Adrenal gland (tissue), 12 donors: ENCODE results near the gene MGMT. TPM values are rescaled to one million over a fixed set of nuclear protein-coding genes. Genes with fewer than 3 reads are reported as not detected.

ENCODE experiments used
- DNase-seq, 7 donors: peaks; one replicate each; pipeline ENCODE4 v3.0.0-alpha.2; 2019 to 2020
- H3K27ac ChIP-seq, 5 donors: fragments of 200-600 bp; sonication (generic) in 4 of 5; 1 replicate in 3 of 5; 2 replicates in 2 of 5; pipeline versions ENCODE4 v1.5.1 to v1.8.0; 2016 to 2020; ENCODE audit warnings: mild to moderate bottlenecking in 1 of 5
- H3K27me3 ChIP-seq: fragments of 200-600 bp; 2 replicates; pipeline ENCODE4 v1.8.0; 2021
- H3K36me3 ChIP-seq, 2 donors: fragments of 200-600 bp; replicated peaks in 1 of 2; 1 replicate in 1 of 2; 2 replicates in 1 of 2; pipeline versions ENCODE4 v1.5.1 to v1.8.0; 2018 to 2022
- H3K4me1 ChIP-seq, 2 donors: fragments of 200-600 bp; replicated peaks in 1 of 2; 1 replicate in 1 of 2; 2 replicates in 1 of 2; pipeline versions ENCODE4 v1.5.1 to v1.8.0; 2018 to 2021
- H3K4me3 ChIP-seq, 4 donors: fragments of 200-600 bp; sonication (generic) in 3 of 4; one replicate each; pipeline ENCODE4 v1.5.1; 2016 to 2018
- H3K9me3 ChIP-seq, 3 donors: fragments of 200-600 bp; sonication (generic) in 1 of 3; replicated peaks in 1 of 3; 1 replicate in 2 of 3; 2 replicates in 1 of 3; pipeline versions ENCODE4 v1.5.1 to v1.8.0; 2016 to 2021
- CTCF ChIP-seq, 6 experiments: fragments of 450-650 bp in 4 of 6; fragments of 200-600 bp in 2 of 6; sonication (generic) in 1 of 6; IDR thresholded peaks; 1 replicate in 5 of 6; 2 replicates in 1 of 6; pipeline versions ENCODE4 v1.5.1 to v1.8.0; 2016 to 2021; ENCODE audit warnings: antibody characterized with exemption in 6 of 6, mild to moderate bottlenecking in 2 of 6, moderate library complexity in 1 of 6
- POLR2A ChIP-seq, 2 donors: fragments of 450-650 bp; IDR thresholded peaks; one replicate each; pipeline ENCODE4 v1.6.1; 2017; ENCODE audit warnings: antibody characterized with exemption in 2 of 2, mild to moderate bottlenecking in 2 of 2, moderate library complexity in 1 of 2
- WGBS, 4 donors: extraction: QIAGEN DNeasy Blood & Tissue Kit in 2 of 4; methylation state at CpG; one replicate each; pipeline versions ENCODE4 v1.1.5 to v1.1.7; 2013 to 2017; 5-methylcytosine and 5-hydroxymethylcytosine counted together
- intact Hi-C, 2 donors: fragments of 100-400 bp; cut with DNase I; formaldehyde crosslinking; loops; one replicate each; pipeline versions ENCODE4 v1.14.1 to v1.15.0; 2022 to 2023
- polyA plus RNA-seq, 3 donors: library from polyadenylated mRNA; stranded (reverse); fragments of 200-250 nt in 2 of 3; fragments of 350-450 nt in 1 of 3; fragmentation: Illumina TruSeq in 1 of 3; extraction: RNeasy Lipid Tissue Mini Kit (QIAGEN cat#74804) in 1 of 3; gene quantifications; one replicate each; pipeline ENCODE4 v1.2.3, GENCODE V29; 2013 to 2014
- total RNA-seq, 9 donors: library from RNA; depleted of rRNA in 4 of 9; stranded (reverse); fragments of >200 nt in 4 of 9; fragments of 120-200 nt in 1 of 9; fragmentation: NEBNext Ultra II Directional in 1 of 9; extraction: Animal tissue kit (Norgen Biotek cat#: 25700) in 1 of 9; gene quantifications; one replicate each; pipeline versions ENCODE4 v1.1.0 to v1.2.4, GENCODE V29; 2013 to 2023
- donor health status: healthy with polysubstance abuse.
- donor health status: Bipolar disorder and iron deficiency.
- donor health status: DM: yes; HTN: yes; CAD: no.
- donor health status: DM: no; HTN: no; CAD: no.
- donor health status: DM: no; HTN: no; CAD: no.
- donor health status: DM: yes; HTN: yes; CAD: no.

Gene MGMT
- total and polyA plus RNA-seq, 12 donors = 3.8 to 35.8 (median 21.2) TPM

GRCh38 chr10:129755621-129756020 lies 288.6 kb downstream of the MGMT start:
- WGBS, 4 donors = 86 to 93% (median 92%) methylated on average over 5 to 9 of the region's 9 CpGs
- no peaks in the 10 kb centered on the region for H3K4me1 ChIP-seq
- H3K9me3 ChIP-seq = peaks cover 0 to 7% (median 0%) of the 10 kb centered on the region in 3 donors
- DNase-seq = peak in 2 of 7 donors; percentile 6 to 29
- intact Hi-C loops = no loop called here
- TF ChIP-seq POLR2A (IDR thresholded peaks at IDR 0.05) (no peak), CTCF (IDR thresholded peaks at IDR 0.05) (no peak)
- no peak overlapping the region for H3K27ac ChIP-seq
- H3K4me3 ChIP-seq = no peak overlapping the region
- H3K36me3 ChIP-seq = no peaks in the 10 kb centered on the region
- H3K27me3 ChIP-seq = no peaks in the 10 kb centered on the region

DNA sequence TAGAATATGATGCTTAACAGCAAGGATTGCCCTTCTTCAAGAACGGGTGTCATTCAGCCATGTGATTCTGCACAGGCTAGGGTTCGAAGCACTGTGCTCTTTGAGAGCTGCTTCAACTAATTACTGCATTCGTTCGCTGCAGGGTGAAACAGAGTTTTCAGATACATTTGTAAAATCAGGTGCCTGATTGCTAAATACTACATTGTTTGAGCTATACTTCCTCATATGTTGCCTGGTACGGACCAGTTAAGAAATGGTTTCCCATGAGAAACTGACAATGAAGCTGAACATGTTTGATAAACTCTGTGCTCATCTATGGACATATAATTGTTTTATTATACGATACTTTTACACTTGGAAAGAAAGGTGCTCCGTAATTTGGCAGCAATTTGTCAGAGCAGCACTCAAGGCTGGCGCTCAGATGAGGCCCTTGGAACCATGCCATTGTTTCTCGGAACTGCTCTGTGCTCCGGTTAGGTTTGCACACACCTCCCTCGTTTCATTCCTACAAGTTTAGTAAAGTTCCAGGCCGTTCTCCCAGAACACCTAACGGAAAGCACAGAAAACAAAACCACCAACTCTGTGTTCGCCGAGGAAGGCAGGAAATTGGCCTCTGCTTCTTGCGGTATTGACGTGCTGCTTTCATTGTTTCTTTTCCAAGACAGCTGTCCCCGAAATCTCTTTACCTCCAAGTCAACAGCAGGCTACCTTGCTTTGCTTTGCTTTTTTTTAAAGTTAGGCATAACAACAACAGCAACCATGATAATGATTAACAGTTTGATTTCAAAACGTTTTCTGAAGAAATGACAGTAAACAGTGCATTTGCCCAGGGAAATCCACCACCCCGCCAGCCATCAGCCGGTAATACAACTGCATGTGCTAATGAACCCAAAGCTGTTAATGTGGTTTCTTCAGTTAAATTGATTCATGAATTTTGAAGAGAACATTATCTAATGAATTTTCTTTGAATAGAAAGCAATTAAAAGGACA lies 290.2 kb downstream of the MGMT start:
- DNase-seq = peak in 3 of 7 donors; percentile 3 to 38 (median 17)
- WGBS, 4 donors = 57 to 64% (median 63%) methylated on average over 21 of the region's 21 CpGs
- Histone ChIP-seq H3K4me3 (no peak overlapping the region), H3K4me1 (no peaks in the 10 kb centered on the region), H3K27ac (no peak overlapping the region), H3K9me3 (peaks cover 0 to 4% (median 0%) of the 10 kb centered on the region in 3 donors), H3K36me3 (no peaks in the 10 kb centered on the region), H3K27me3 (no peaks in the 10 kb centered on the region)
- intact Hi-C loops = no loop called here
- TF ChIP-seq CTCF (IDR thresholded peaks at IDR 0.05) (no peak), POLR2A (IDR thresholded peaks at IDR 0.05) (no peak)

GRCh38 chr10:129758207-129759021 lies 291.4 kb downstream of the MGMT start:
- TF ChIP-seq POLR2A (IDR thresholded peaks at IDR 0.05) (no peak), CTCF (IDR thresholded peaks at IDR 0.05) (no peak)
- WGBS, 4 donors = 93 to 97% (median 96%) methylated on average over 22 of the region's 22 CpGs
- intact Hi-C loops = no loop called here
- peak in 3 of 7 donors; percentile 6 to 24 (median 11) for DNase-seq
- no peaks in the 10 kb centered on the region for H3K4me1 ChIP-seq
- no peaks in the 10 kb centered on the region for H3K36me3 ChIP-seq
- no peaks in the 10 kb centered on the region for H3K27me3 ChIP-seq
- H3K9me3 ChIP-seq = no peaks in the 10 kb centered on the region
- H3K4me3 ChIP-seq = no peak overlapping the region
- no peak overlapping the region for H3K27ac ChIP-seq
